ENCODE measurements around the gene SYT7. TPM values are rescaled to one million over a fixed set of nuclear protein-coding genes. Genes with fewer than 3 reads are reported as not detected.

The SYT7 gene
- total and polyA plus RNA-seq, 10 donors, result 0.14 to 5.3 (median 2.3) TPM

DNA sequence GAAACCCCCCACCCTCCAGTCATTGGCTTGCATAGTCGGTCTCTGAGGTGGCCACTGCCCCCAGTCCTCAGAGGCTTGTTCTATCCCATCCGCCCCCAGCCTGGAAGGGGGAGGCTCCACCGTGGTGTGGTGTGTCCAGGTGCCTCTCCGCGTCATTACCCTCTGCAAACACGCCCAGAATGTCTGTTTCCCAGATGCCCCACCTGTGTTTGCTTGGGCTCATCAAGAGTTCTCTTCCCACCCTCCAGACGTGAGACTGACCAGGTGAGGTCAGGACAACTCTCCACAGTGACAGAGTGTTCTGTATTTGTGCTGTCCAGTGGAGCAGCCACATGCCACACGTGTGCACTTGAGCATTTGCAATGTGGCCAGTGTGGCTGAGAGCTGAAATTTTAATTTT lies 47.5 kb downstream of the SYT7 start:
- 74 to 89% (median 80%) methylated on average over 8 of the region's 8 CpGs for WGBS, 5 donors
- TF ChIP-seq, protein P1, sequence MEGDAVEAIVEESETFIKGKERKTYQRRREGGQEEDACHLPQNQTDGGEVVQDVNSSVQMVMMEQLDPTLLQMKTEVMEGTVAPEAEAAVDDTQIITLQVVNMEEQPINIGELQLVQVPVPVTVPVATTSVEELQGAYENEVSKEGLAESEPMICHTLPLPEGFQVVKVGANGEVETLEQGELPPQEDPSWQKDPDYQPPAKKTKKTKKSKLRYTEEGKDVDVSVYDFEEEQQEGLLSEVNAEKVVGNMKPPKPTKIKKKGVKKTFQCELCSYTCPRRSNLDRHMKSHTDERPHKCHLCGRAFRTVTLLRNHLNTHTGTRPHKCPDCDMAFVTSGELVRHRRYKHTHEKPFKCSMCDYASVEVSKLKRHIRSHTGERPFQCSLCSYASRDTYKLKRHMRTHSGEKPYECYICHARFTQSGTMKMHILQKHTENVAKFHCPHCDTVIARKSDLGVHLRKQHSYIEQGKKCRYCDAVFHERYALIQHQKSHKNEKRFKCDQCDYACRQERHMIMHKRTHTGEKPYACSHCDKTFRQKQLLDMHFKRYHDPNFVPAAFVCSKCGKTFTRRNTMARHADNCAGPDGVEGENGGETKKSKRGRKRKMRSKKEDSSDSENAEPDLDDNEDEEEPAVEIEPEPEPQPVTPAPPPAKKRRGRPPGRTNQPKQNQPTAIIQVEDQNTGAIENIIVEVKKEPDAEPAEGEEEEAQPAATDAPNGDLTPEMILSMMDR (IDR thresholded peaks at IDR 0.05 in 8 of 11, conservative IDR thresholded peaks at IDR 0.05 in 3 of 11), result no peak
- TF ChIP-seq POLR2AphosphoS5 (IDR thresholded peaks at IDR 0.05) (no peak), POLR2A (IDR thresholded peaks at IDR 0.05) (no peak)
- no peaks in the 10 kb centered on the region for H3K36me3 ChIP-seq
- H3K4me1 ChIP-seq, result no peaks in the 10 kb centered on the region
- intact Hi-C loops (cut with DNase I; ENCODE audit: low total_unique reads), result no loop called here
- DNase-seq, result no peak
- no peak overlapping the region for H3K4me3 ChIP-seq
- H3K9me3 ChIP-seq, result no peaks in the 10 kb centered on the region
- H3K27me3 ChIP-seq (replicated peaks in 1 of 7), result peaks cover 0 to 29% (median 0%) of the 10 kb centered on the region in 7 donors
- H3K27ac ChIP-seq, result no peak overlapping the region

DNA sequence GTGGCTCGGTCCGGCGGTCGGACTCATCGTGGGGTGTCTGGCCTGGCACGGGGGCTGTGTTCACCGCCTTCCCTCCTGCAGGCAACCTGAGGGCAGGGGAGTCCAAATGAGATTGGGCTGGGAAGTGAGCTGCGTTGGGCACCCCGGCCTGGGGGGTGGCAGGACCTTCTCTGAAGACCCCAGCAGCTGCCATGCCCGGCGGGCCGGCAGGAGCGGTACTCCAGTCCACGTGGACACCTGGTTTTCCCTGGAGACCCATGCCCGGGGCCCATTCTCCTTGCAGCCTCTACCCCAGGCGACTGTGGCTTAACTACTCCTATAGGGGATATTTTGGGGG lies 47.9 kb downstream of the SYT7 start:
- no peak for TF ChIP-seq POLR2AphosphoS5 (IDR thresholded peaks at IDR 0.05)
- TF ChIP-seq, protein P1 (IDR thresholded peaks at IDR 0.05 in 8 of 11, conservative IDR thresholded peaks at IDR 0.05 in 3 of 11), result no peak
- TF ChIP-seq POLR2A (IDR thresholded peaks at IDR 0.05), result no peak
- H3K4me3 ChIP-seq, result no peak overlapping the region
- no peaks in the 10 kb centered on the region for H3K4me1 ChIP-seq
- H3K27ac ChIP-seq, result no peak overlapping the region
- no peaks in the 10 kb centered on the region for H3K9me3 ChIP-seq
- no peak for DNase-seq
- H3K27me3 ChIP-seq (replicated peaks in 1 of 7), result peaks cover 0 to 33% (median 0%) of the 10 kb centered on the region in 7 donors
- H3K36me3 ChIP-seq, result no peaks in the 10 kb centered on the region
- intact Hi-C loops (cut with DNase I; ENCODE audit: low total_unique reads), result no loop called here
- 76 to 91% (median 86%) methylated on average over 9 to 16 of the region's 16 CpGs for WGBS, 5 donors

DNA sequence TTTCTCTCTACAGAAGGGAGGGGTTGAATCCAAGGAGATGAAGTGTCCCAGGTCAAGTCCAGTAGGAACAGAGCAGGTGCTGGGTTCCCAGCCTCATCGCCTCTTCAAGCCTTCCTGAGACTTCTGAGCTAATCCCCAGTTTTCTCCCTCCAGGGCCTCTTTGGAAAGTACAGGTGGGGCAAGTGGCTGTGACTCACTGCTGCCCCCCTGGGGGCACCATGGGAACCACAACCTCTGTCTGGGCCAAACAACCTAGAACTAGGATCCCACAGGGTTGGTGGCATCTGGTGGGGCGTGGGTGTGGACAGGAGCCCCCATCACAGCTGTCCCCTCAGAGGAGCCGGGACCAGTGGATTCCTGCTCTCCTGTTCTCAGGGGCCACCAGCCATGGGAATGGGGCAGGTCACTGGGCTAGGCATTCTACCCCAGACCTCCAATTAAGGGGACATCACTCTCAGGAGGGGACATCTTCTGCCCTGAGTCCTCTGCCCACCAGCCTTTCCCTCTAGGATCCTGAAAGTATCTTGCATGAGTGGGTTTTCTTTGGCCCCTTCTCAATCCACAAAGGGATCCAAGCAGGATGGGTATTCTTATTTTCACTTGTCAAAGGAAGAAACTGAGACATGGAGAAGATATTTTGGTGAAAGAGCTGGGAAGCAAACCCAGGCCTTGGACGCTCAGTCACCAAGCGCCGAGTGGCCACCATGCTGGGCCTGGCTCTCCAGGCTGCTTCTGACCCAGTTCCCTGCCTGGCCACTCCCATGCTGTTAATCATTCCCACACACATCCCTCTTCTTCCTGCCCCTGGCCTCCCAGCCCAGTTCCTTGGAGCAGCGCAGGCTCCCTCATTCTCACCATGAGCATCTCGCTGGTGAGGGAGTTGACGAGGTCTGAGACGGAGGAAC lies 48.5 kb downstream of the SYT7 start:
- WGBS, 5 donors, result 59 to 82% (median 74%) methylated on average over 9 to 10 of the region's 10 CpGs
- no peak overlapping the region for H3K4me3 ChIP-seq
- H3K27ac ChIP-seq, result no peak overlapping the region
- no peak for DNase-seq
- H3K9me3 ChIP-seq, result no peaks in the 10 kb centered on the region
- no peaks in the 10 kb centered on the region for H3K4me1 ChIP-seq
- TF ChIP-seq, protein P1 (IDR thresholded peaks at IDR 0.05 in 8 of 11, conservative IDR thresholded peaks at IDR 0.05 in 3 of 11), result peak in 9 of 11 experiments; percentile 46 to 86 (median 71)
- TF ChIP-seq POLR2A (IDR thresholded peaks at IDR 0.05), result no peak
- TF ChIP-seq POLR2AphosphoS5 (IDR thresholded peaks at IDR 0.05), result no peak
- H3K27me3 ChIP-seq (replicated peaks in 1 of 7), result peaks cover 0 to 39% (median 0%) of the 10 kb centered on the region in 7 donors
- no peaks in the 10 kb centered on the region for H3K36me3 ChIP-seq
- intact Hi-C loops (cut with DNase I; ENCODE audit: low total_unique reads), result no loop called here

DNA sequence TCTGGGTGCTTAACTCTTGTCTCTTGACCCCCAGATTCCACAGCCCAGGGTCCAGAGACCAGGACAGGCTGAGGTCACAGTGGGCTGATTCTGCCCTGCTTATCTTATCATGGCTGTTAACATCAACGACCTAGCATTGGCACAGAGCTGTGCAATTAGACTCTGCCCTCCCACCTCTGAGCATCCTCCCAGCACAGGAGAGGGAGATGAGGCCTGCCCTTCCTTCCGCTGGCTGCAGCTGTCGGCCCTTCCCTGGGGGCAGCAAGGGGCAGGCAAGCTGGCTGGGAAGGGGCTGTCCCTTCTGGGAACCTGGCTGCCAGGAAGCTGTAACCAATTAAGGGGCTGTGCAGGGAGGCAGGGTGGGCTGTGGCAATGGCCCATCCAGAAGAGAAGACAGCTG lies 49.8 kb downstream of the SYT7 start:
- Histone ChIP-seq H3K4me1 (peaks cover 0 to 3% (median 0%) of the 10 kb centered on the region in 6 donors), H3K4me3 (no peak overlapping the region), H3K27ac (no peak overlapping the region), H3K27me3 (replicated peaks in 1 of 7) (peaks cover 0 to 40% (median 0%) of the 10 kb centered on the region in 7 donors), H3K9me3 (no peaks in the 10 kb centered on the region), H3K36me3 (no peaks in the 10 kb centered on the region)
- TF ChIP-seq, protein P1 (IDR thresholded peaks at IDR 0.05 in 8 of 11, conservative IDR thresholded peaks at IDR 0.05 in 3 of 11), result no peak
- TF ChIP-seq POLR2A (IDR thresholded peaks at IDR 0.05) (no peak), POLR2AphosphoS5 (IDR thresholded peaks at IDR 0.05) (no peak)
- WGBS, 5 donors, result 46 to 60% (median 50%) methylated on average over 3 of the region's 3 CpGs
- intact Hi-C loops (cut with DNase I; ENCODE audit: low total_unique reads), result no loop called here
- no peak for DNase-seq

All from spleen (tissue), 11 donors.